Central memory CD8-positive, alpha-beta T cell (primary cell): ENCODE measurements around the gene PLEKHG2.

Experiments
- ATAC-seq: fragments of 150-1000 bp; cut with Tn5 transposase; replicated peaks from 2 replicates; pipeline ENCODE4 v1.10.0; 2022; ENCODE audit warnings: mild to moderate bottlenecking, moderate FRiP score, moderate number of reproducible peaks; ENCODE audit not compliant: poor library complexity, severe bottlenecking; ENCODE audit errors: extremely low read depth
- DNase-seq, 2 donors: peaks; one replicate each; pipeline ENCODE4 v3.0.0; 2021; ENCODE audit warnings: low spot score in 2 of 2
- H3K27ac Mint-ChIP-seq: one replicate; pipeline ENCODE4 v1.8.0; 2022; ENCODE audit warnings: low read depth, mild to moderate bottlenecking, moderate library complexity, mixed read lengths
- H3K27me3 Mint-ChIP-seq: one replicate; pipeline ENCODE4 v1.8.0; 2022; ENCODE audit warnings: mixed read lengths
- H3K36me3 Mint-ChIP-seq: one replicate; pipeline ENCODE4 v1.8.0; 2022; ENCODE audit warnings: mild to moderate bottlenecking, moderate library complexity, mixed read lengths; ENCODE audit not compliant: insufficient read depth
- H3K4me1 Mint-ChIP-seq: one replicate; pipeline ENCODE4 v1.8.0; 2022; ENCODE audit warnings: mixed read lengths
- H3K4me3 Mint-ChIP-seq: one replicate; pipeline ENCODE4 v1.8.0; 2022; ENCODE audit warnings: mild to moderate bottlenecking, moderate library complexity, mixed read lengths
- H3K9me3 Mint-ChIP-seq: one replicate; pipeline ENCODE4 v1.8.0; 2022; ENCODE audit warnings: mixed read lengths

PLEKHG2 gene

DNA sequence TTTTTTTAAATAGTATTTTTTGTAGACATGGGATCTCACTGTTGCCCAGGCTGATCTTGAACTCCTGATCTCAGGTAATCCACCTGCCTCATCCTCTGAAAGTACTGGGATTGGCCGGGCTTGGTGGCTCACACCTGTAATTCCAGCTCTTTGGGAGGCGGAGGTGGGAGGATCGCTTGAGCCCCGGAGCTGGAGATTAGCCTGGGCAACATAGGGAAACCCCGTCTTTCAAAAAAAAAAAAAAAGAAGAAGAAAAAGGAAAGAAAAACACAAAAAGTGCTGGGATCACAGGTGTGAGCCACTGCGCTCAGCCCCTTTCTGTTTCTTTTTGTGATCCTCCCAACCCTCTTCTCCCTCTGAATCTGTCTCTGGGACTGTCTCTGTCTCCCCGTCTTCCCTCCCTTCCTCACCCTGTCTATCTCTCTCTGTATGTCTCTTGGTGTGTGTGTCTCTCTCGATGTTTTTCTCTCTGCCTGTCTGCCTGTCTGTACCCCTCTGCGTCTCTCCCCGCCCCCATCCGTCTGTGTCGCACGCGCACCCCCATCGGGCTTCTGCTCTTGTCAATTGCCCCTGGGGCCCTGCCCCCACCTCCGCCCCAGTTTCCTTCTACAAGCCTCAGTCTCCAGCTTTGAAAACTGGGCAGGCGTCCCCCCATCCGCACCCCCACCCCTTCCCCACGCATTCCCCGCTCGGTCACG is 6.4 kb upstream of the PLEKHG2 start:
- Mint-ChIP-seq H3K9me3 (no peaks in the 10 kb centered on the region), H3K27me3 (no peaks in the 10 kb centered on the region), H3K36me3 (peaks cover 86% of the 10 kb centered on the region), H3K27ac (peak overlapping the region; percentile 100), H3K4me3 (peak overlapping the region; percentile 80), H3K4me1 (peaks cover 69% of the 10 kb centered on the region)
- peak; percentile 76 to 86 for DNase-seq
- ATAC-seq = peak; percentile 2

DNA sequence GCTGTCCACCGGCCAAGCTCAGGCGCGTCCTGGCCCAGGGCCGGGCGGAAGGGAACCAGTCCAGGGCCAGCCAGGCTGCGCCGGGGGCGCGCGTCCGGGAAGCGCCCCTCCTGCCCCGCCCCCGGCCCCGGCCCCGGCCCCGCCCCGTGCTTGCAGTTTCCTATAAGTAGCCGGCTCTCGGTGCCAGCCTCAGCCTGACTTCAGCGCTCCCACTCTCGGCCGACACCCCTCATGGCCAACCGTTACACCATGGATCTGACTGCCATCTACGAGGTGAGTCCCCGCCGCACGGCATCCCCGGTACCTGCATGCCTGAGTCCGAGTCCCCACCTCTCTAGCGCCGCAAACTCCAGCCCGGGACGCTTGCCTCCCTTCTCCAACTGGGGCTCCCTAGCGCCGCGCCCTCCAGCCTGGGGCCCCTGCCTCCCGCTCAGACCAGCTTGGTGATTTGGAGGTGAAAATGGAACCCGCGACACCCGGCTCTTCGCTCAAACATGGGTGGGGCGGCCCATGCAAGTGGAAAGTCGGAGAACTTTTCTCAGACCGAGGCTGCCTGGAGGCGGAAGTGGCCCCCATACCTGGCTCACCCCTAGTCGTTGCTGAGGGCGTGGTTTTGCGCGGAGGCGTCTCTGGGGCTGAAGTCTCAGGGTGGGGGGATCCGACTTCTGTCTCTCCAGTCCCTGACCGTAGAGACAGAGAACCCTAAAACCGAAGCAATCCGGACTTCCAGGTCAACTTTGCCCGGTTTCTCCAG is 5.6 kb upstream of the PLEKHG2 start, which contains the start of gene ZFP36:
TSS of gene ZFP36 (plus strand) at position 192 of the 754 bp plus-strand sequence. CDS start at position 250, 58 bp downstream.
- Mint-ChIP-seq H3K27me3 (no peaks in the 10 kb centered on the region), H3K27ac (peak within 1 kb of the TSS; percentile 100), H3K4me1 (peaks cover 69% of the 10 kb centered on the region), H3K4me3 (peak within 1 kb of the TSS; percentile 80), H3K36me3 (peaks cover 86% of the 10 kb centered on the region), H3K9me3 (peaks cover under 1% of the 10 kb centered on the region)
- ATAC-seq (peak; percentile 11), DNase-seq (peak; percentile 83 to 86)

DNA sequence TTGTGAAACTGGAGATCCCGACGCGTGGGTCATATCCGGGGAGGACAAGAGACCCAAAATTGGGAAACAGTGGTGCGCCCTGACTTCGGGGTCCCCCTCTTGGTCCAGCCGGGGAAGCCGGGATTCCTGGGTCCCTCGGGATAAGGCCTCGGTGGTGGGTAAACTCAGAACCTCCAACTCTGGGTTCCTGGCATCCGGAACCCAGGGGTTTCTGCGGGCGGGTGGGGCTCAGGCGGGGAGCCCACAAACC is 5.1 kb upstream of the PLEKHG2 start:
- H3K9me3 Mint-ChIP-seq = peaks cover 5% of the 10 kb centered on the region
- peaks cover 69% of the 10 kb centered on the region for H3K4me1 Mint-ChIP-seq
- H3K36me3 Mint-ChIP-seq = peaks cover 86% of the 10 kb centered on the region
- H3K4me3 Mint-ChIP-seq = peak overlapping the region; percentile 80
- H3K27me3 Mint-ChIP-seq = no peaks in the 10 kb centered on the region
- no peak for ATAC-seq
- H3K27ac Mint-ChIP-seq = peak overlapping the region; percentile 100
- DNase-seq = no peak

DNA sequence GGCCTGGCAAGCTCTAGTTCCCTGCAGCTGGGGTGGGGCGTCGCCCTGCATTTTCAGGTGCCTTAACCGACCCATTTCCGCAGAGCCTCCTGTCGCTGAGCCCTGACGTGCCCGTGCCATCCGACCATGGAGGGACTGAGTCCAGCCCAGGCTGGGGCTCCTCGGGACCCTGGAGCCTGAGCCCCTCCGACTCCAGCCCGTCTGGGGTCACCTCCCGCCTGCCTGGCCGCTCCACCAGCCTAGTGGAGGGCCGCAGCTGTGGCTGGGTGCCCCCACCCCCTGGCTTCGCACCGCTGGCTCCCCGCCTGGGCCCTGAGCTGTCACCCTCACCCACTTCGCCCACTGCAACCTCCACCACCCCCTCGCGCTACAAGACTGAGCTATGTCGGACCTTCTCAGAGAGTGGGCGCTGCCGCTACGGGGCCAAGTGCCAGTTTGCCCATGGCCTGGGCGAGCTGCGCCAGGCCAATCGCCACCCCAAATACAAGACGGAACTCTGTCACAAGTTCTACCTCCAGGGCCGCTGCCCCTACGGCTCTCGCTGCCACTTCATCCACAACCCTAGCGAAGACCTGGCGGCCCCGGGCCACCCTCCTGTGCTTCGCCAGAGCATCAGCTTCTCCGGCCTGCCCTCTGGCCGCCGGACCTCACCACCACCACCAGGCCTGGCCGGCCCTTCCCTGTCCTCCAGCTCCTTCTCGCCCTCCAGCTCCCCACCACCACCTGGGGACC is 4.6 kb upstream of the PLEKHG2 start:
- DNase-seq = peak; percentile 48 to 68
- peak overlapping the region; percentile 100 for H3K27ac Mint-ChIP-seq
- peaks cover 86% of the 10 kb centered on the region for H3K36me3 Mint-ChIP-seq
- peak overlapping the region; percentile 80 for H3K4me3 Mint-ChIP-seq
- peaks cover 64% of the 10 kb centered on the region for H3K4me1 Mint-ChIP-seq
- H3K9me3 Mint-ChIP-seq = peaks cover 5% of the 10 kb centered on the region
- H3K27me3 Mint-ChIP-seq = no peaks in the 10 kb centered on the region
- peak; percentile 2 for ATAC-seq

DNA sequence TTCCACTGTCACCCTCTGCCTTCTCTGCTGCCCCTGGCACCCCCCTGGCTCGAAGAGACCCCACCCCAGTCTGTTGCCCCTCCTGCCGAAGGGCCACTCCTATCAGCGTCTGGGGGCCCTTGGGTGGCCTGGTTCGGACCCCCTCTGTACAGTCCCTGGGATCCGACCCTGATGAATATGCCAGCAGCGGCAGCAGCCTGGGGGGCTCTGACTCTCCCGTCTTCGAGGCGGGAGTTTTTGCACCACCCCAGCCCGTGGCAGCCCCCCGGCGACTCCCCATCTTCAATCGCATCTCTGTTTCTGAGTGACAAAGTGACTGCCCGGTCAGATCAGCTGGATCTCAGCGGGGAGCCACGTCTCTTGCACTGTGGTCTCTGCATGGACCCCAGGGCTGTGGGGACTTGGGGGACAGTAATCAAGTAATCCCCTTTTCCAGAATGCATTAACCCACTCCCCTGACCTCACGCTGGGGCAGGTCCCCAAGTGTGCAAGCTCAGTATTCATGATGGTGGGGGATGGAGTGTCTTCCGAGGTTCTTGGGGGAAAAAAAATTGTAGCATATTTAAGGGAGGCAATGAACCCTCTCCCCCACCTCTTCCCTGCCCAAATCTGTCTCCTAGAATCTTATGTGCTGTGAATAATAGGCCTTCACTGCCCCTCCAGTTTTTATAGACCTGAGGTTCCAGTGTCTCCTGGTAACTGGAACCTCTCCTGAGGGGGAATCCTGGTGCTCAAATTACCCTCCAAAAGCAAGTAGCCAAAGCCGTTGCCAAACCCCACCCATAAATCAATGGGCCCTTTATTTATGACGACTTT is 3.9 kb upstream of the PLEKHG2 start:
- peaks cover 5% of the 10 kb centered on the region for H3K9me3 Mint-ChIP-seq

DNA sequence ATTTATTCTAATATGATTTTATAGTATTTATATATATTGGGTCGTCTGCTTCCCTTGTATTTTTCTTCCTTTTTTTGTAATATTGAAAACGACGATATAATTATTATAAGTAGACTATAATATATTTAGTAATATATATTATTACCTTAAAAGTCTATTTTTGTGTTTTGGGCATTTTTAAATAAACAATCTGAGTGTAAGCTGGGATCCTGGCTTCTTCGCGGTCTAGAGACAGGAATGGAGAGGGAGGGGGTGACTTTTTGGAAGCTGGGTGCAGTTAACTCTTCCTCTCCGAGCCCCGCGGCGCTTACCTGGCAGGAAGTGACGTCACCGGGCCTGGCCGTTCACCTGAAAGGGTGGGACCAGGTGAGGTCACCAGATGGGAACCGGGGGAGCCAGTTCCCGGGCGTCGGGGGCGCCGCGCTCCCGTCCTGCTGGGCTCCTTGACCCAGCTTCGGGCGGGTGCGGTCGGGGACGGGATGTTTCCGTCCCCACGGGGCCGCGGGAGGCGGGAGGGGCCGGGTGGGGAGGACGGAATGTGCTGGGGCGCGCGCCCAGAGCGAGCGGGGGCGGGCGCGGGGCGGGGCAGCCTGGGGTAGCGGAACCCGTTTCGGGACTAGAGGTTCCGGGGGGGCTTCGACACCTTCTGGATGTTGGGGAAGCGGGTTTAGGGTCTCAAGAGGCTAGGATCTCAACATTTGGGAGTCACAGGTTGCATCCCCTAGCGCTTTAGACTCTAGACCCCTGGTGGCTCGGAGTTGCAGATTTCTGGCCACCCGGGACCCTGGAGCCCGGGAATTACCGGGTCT is 3.1 kb upstream of the PLEKHG2 start:
- DNase-seq (peak; percentile 76 to 78), ATAC-seq (peak; percentile 1)
- H3K27ac Mint-ChIP-seq = peak overlapping the region; percentile 100
- peaks cover 81% of the 10 kb centered on the region for H3K36me3 Mint-ChIP-seq
- H3K9me3 Mint-ChIP-seq = peaks cover 5% of the 10 kb centered on the region
- peak overlapping the region; percentile 80 for H3K4me3 Mint-ChIP-seq
- H3K27me3 Mint-ChIP-seq = no peaks in the 10 kb centered on the region
- peaks cover 66% of the 10 kb centered on the region for H3K4me1 Mint-ChIP-seq

More for the DNA sequence above, 3.9 kb upstream of the PLEKHG2 start:
- Mint-ChIP-seq H3K4me3 (peak overlapping the region; percentile 80), H3K27me3 (no peaks in the 10 kb centered on the region), H3K36me3 (peaks cover 85% of the 10 kb centered on the region), H3K4me1 (peaks cover 64% of the 10 kb centered on the region), H3K27ac (peak overlapping the region; percentile 100)
- DNase-seq (peak; percentile 36 to 46), ATAC-seq (no peak)

DNA sequence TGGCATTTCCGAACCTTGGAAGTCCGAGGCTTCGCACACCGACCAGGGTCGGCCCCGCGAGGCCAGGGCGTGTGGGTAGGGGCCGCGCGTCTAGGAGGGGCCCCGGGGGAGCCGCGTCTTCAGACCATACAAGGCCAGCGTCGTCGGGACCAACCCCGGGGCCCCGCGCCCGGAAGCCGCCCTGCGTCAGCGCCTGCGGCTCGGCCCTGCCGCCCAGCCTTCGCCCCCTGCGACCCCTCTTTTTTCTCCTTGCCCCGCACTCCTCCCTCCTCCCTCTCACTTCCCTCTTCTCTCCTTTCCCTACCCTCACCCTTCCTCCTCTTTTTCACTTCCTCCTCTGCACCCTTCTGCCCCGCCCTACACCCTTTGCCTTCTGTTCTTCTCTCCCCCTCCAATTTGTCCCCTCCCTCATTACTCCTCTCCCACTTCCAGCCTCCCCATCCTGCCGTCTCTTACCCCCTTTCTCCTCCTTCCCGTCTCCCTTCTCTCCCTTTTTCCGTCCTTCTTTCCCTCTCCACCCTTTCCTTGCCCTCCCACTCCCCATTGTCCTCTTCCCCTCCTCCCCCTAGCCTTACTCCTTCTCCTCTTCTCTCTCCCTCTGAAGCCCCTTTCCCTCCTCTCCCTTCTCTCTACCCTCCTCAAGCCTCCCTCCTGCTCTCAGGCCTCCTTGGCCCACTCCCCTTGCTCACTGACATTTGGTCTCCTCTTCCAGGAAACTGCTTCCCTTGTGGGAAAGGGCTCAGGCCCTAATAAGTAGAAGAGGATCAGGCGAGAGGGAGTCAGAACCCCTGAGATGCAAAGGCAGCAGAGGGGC is 2.2 kb upstream of the PLEKHG2 start:
- peak overlapping the region; percentile 100 for H3K27ac Mint-ChIP-seq
- peaks cover 80% of the 10 kb centered on the region for H3K36me3 Mint-ChIP-seq
- peaks cover 5% of the 10 kb centered on the region for H3K9me3 Mint-ChIP-seq
- no peaks in the 10 kb centered on the region for H3K27me3 Mint-ChIP-seq
- H3K4me3 Mint-ChIP-seq = peak overlapping the region; percentile 80
- peak; percentile 69 for DNase-seq
- peaks cover 68% of the 10 kb centered on the region for H3K4me1 Mint-ChIP-seq
- peak; percentile 12 for ATAC-seq

DNA sequence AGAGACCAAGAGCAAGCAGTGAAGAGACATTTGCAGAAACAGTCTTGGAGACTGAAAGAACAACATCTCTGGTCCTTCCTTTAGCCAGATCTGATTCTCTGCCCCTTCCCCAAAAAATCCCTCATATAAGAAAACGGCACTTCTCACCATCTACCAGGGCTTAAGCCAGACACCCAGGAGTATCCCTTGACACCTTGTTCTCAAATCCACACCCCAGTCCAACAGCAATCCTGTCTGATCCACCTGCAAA is 1.7 kb upstream of the PLEKHG2 start:
- no peak for DNase-seq

DNA sequence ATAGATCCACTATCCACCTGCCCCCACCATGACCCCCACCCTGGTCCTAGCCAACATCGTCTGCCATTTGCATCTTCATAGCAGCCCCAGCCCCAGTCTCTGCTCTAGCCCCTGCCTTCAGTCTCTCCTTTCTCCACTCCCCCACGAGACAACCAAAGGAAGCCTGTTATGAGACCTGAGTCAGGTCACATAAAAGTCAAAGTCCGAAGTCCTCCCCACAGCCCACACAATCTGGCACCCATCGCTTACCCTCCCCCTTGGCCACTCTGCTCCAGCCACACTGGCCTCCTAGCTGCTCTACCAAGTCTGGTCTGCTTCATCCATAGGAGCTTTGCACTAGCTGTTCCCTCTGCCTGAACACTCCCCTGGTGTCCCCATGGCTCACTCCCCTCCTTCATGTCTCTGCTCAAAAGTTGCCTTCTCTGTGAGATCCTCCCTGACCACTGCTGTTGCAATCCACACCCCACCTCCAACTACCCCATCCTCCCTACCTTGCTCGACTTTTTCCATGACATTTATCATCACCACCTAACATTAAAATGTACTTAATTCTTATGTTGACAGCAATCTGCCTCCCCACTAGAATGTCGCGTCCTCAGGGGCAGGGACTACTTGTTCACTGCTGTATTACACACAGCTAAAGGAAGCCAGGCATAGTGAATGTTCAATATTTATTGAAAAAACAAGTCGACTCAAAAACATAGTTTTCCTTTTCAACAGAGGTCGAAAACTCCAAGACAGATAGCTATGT is 1.2 kb upstream of the PLEKHG2 start:
- Mint-ChIP-seq H3K4me1 (peaks cover 60% of the 10 kb centered on the region), H3K27ac (peak overlapping the region; percentile 100), H3K4me3 (peak overlapping the region; percentile 80), H3K9me3 (peaks cover 5% of the 10 kb centered on the region), H3K36me3 (peaks cover 75% of the 10 kb centered on the region), H3K27me3 (no peaks in the 10 kb centered on the region)
- ATAC-seq (no peak), DNase-seq (peak; percentile 22 to 33)

More for the DNA sequence above, 1.7 kb upstream of the PLEKHG2 start:
- Mint-ChIP-seq H3K27ac (peak overlapping the region; percentile 100), H3K36me3 (peaks cover 79% of the 10 kb centered on the region), H3K9me3 (peaks cover 5% of the 10 kb centered on the region), H3K27me3 (no peaks in the 10 kb centered on the region), H3K4me1 (peaks cover 64% of the 10 kb centered on the region), H3K4me3 (peak overlapping the region; percentile 80)
- ATAC-seq = no peak

DNA sequence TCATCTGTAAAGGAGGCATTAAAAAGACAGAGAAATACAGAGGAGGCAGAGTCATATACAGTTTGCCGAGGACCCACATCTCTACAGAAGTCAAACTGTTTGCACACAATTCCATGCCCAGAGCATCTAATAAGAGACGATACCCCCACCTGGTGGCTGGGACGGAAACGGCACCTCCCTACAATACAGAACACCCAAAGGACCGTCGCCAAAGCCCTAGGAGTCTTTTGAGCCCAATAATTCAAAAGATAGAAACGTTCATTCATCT is 703 bp upstream of the PLEKHG2 start:
- ATAC-seq (peak; percentile 48), DNase-seq (peak; percentile 88 to 92)
- Mint-ChIP-seq H3K9me3 (peaks cover 5% of the 10 kb centered on the region), H3K27ac (peak overlapping the region; percentile 100), H3K4me1 (peaks cover 58% of the 10 kb centered on the region), H3K4me3 (peak overlapping the region; percentile 80), H3K27me3 (no peaks in the 10 kb centered on the region), H3K36me3 (peaks cover 71% of the 10 kb centered on the region)

DNA sequence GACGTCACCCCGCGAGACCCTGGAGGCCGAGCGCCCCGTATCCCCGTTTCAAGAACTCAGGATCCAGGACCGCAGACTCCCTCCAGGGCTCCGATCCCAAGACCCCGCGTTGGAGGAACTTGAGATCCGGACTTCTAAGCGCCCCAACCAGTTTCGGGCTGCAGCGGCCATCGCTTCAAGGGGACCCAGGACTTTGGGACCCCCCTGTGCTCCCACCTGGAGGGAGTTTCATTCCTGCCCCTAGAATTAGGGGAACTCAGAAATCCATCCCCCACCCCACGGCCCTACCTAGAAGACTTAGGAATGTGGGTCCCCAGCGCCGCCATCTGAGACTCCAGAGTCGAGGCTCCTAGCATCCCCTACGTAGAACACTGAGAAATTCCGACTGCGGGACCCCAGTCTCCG is 400 bp downstream of the PLEKHG2 start:
- DNase-seq (no peak), ATAC-seq (no peak)
- H3K36me3 Mint-ChIP-seq = peaks cover 63% of the 10 kb centered on the region
- H3K9me3 Mint-ChIP-seq = peaks cover 5% of the 10 kb centered on the region
- peak overlapping the region; percentile 80 for H3K4me3 Mint-ChIP-seq
- peak overlapping the region; percentile 100 for H3K27ac Mint-ChIP-seq
- no peaks in the 10 kb centered on the region for H3K27me3 Mint-ChIP-seq
- H3K4me1 Mint-ChIP-seq = peaks cover 56% of the 10 kb centered on the region
